ENCODE data around the gene SLC66A3. TPM values are rescaled to one million over a fixed set of nuclear protein-coding genes. Genes with fewer than 3 reads are reported as not detected.

The SLC66A3 gene
- total and polyA plus RNA-seq, 2 experiments from 2014 or later: 34.9 to 46.8 TPM

GRCh38 chr2:11187083-11187619, 31.9 kb downstream of the SLC66A3 start:
- Histone ChIP-seq H3K4me1 (ENCODE audit: insufficient read depth) (peaks cover 13% of the 10 kb centered on the region), H3K9me2 (ENCODE audit: insufficient read depth) (no peaks in the 10 kb centered on the region), H3K9me3 (ENCODE audit: low read depth) (no peaks in the 10 kb centered on the region), H3K4me2 (ENCODE audit: unreplicated experiment) (peak overlapping the region; percentile 21), H3K36me3 (ENCODE audit: low read depth) (peaks cover 27% of the 10 kb centered on the region), H3K79me2 (ENCODE audit: insufficient read depth) (no peaks in the 10 kb centered on the region), H3F3A (ENCODE audit: insufficient read depth) (peaks cover 6% of the 10 kb centered on the region; the same call in 1 of the 2 replicates), H4K20me1 (ENCODE audit: insufficient read depth) (no peaks in the 10 kb centered on the region), H3K27ac (peak overlapping the region; percentile 41), H3K4me3 (no peak overlapping the region), H3K27me3 (replicated peaks; ENCODE audit: insufficient read depth) (no peaks in the 10 kb centered on the region), H2AFZ (no peak overlapping the region), H3K9ac (peak overlapping the region; percentile 9; the same call in 1 of the 2 replicates)
- TF ChIP-seq EZH2 (IDR thresholded peaks at IDR 0.05; ENCODE audit: insufficient read depth, poor library complexity, severe bottlenecking) (no peak), EZH2phosphoT487 (IDR thresholded peaks at IDR 0.05; ENCODE audit: insufficient read depth, low read depth) (no peak)
- in situ Hi-C loops (cut with MboI): no loop called here
- 53 to 55% methylated on average over 7 of the region's 7 CpGs for WGBS, 2 experiments (ENCODE audit: low coverage in 1 of 2, low lambda C conversion rate in 2 of 2, missing lambda C conversion rate in 2 of 2)
- peak; percentile 89 for DNase-seq

GRCh38 chr2:11187731-11188130, 32.5 kb downstream of the SLC66A3 start:
- Histone ChIP-seq H3K4me2 (ENCODE audit: unreplicated experiment) (no peak overlapping the region), H3K79me2 (ENCODE audit: insufficient read depth) (no peaks in the 10 kb centered on the region), H3K9ac (no peak overlapping the region), H3K9me2 (ENCODE audit: insufficient read depth) (no peaks in the 10 kb centered on the region), H3K4me3 (no peak overlapping the region), H3K27ac (peak overlapping the region; percentile 41), H3F3A (ENCODE audit: insufficient read depth) (peaks cover 6% of the 10 kb centered on the region; the same call in 1 of the 2 replicates), H3K4me1 (ENCODE audit: insufficient read depth) (peaks cover 13% of the 10 kb centered on the region), H3K27me3 (replicated peaks; ENCODE audit: insufficient read depth) (no peaks in the 10 kb centered on the region), H3K9me3 (ENCODE audit: low read depth) (no peaks in the 10 kb centered on the region), H3K36me3 (ENCODE audit: low read depth) (peaks cover 23% of the 10 kb centered on the region), H2AFZ (no peak overlapping the region), H4K20me1 (ENCODE audit: insufficient read depth) (no peaks in the 10 kb centered on the region)
- 97 to 100% methylated on average over 2 of the region's 2 CpGs for WGBS, 2 experiments (ENCODE audit: low coverage in 1 of 2, low lambda C conversion rate in 2 of 2, missing lambda C conversion rate in 2 of 2)
- in situ Hi-C loops (cut with MboI): no loop called here
- no peak for DNase-seq
- no peak for TF ChIP-seq EZH2phosphoT487 (IDR thresholded peaks at IDR 0.05; ENCODE audit: insufficient read depth, low read depth)
- no peak for TF ChIP-seq EZH2 (IDR thresholded peaks at IDR 0.05; ENCODE audit: insufficient read depth, poor library complexity, severe bottlenecking)

- no peaks in the 10 kb centered on the region for H3K9me2 ChIP-seq (ENCODE audit: insufficient read depth)
- in situ Hi-C loops (cut with MboI): no loop called here
- WGBS, 2 experiments (ENCODE audit: low coverage in 1 of 2, low lambda C conversion rate in 2 of 2, missing lambda C conversion rate in 2 of 2): 66 to 69% methylated on average over 3 of the region's 3 CpGs
- H3K36me3 ChIP-seq (ENCODE audit: low read depth): peaks cover 65% of the 10 kb centered on the region
- H3K4me1 ChIP-seq (ENCODE audit: insufficient read depth): no peaks in the 10 kb centered on the region
- H3K4me2 ChIP-seq (ENCODE audit: unreplicated experiment): no peak overlapping the region
- no peaks in the 10 kb centered on the region for H3K27me3 ChIP-seq (replicated peaks; ENCODE audit: insufficient read depth)
- no peak for DNase-seq
- no peaks in the 10 kb centered on the region for H4K20me1 ChIP-seq (ENCODE audit: insufficient read depth)
- H3F3A ChIP-seq (ENCODE audit: insufficient read depth): 0 out of 2 replicates have a peak, but pooled peaks cover 4% of the 10 kb centered on the region
- no peak for TF ChIP-seq EZH2phosphoT487 (IDR thresholded peaks at IDR 0.05; ENCODE audit: insufficient read depth, low read depth)
- no peak for TF ChIP-seq EZH2 (IDR thresholded peaks at IDR 0.05; ENCODE audit: insufficient read depth, poor library complexity, severe bottlenecking)
- H3K27ac ChIP-seq: no peak overlapping the region
- no peak overlapping the region for H2AFZ ChIP-seq
- H3K4me3 ChIP-seq: no peak overlapping the region
- H3K9me3 ChIP-seq (ENCODE audit: low read depth): no peaks in the 10 kb centered on the region
- H3K79me2 ChIP-seq (ENCODE audit: insufficient read depth): no peaks in the 10 kb centered on the region
- no peak overlapping the region for H3K9ac ChIP-seq
Measured at GRCh38 chr2:11196246-11196645, 41.0 kb downstream of the SLC66A3 start.

DNA sequence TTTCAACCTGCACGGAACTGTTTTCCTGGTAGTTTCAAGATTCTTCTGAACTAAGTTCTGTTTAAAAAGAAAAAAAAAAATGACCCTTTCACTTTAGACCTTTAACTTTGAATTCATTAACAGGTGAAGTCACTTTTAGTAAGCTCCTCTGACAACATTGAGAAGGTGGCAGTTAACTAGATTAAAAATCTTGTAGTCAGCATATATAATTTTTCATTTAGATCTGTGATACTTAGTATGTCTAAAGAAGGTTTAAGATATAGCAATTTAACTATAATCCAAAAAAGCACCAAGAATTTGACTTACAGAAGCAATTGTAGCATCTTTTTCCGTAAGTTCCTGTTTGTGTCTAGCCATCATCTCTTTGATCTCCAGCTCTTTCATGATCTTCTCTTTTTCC, 45.4 kb downstream of the SLC66A3 start:
- Histone ChIP-seq H2AFZ (no peak overlapping the region), H3K27me3 (replicated peaks; ENCODE audit: insufficient read depth) (no peaks in the 10 kb centered on the region), H3K9ac (no peak overlapping the region), H3K9me2 (ENCODE audit: insufficient read depth) (no peaks in the 10 kb centered on the region), H4K20me1 (ENCODE audit: insufficient read depth) (no peaks in the 10 kb centered on the region), H3K27ac (no peak overlapping the region), H3K4me2 (ENCODE audit: unreplicated experiment) (no peak overlapping the region), H3K9me3 (ENCODE audit: low read depth) (no peaks in the 10 kb centered on the region), H3K36me3 (ENCODE audit: low read depth) (peaks cover 60% of the 10 kb centered on the region), H3K4me3 (no peak overlapping the region), H3K4me1 (ENCODE audit: insufficient read depth) (peaks cover 20% of the 10 kb centered on the region), H3K79me2 (ENCODE audit: insufficient read depth) (no peaks in the 10 kb centered on the region), H3F3A (ENCODE audit: insufficient read depth) (peaks cover 26% of the 10 kb centered on the region)
- TF ChIP-seq EZH2phosphoT487 (IDR thresholded peaks at IDR 0.05; ENCODE audit: insufficient read depth, low read depth) (no peak), EZH2 (IDR thresholded peaks at IDR 0.05; ENCODE audit: insufficient read depth, poor library complexity, severe bottlenecking) (no peak)
- 98 to 100% methylated on average over 2 of the region's 2 CpGs for WGBS, 2 experiments (ENCODE audit: low coverage in 1 of 2, low lambda C conversion rate in 2 of 2, missing lambda C conversion rate in 2 of 2)
- no peak for DNase-seq
- in situ Hi-C loops (cut with MboI): no loop called here

Measured in GM23248 (cell line).